Urothelium cell line (cell line): ENCODE data around the gene HOXA2.

ENCODE experiments used
- DNase-seq: peaks from one replicate; pipeline ENCODE4 v3.0.0; 2011; ENCODE audit warnings: low spot score, mixed read lengths
- FAIRE-seq: peaks from 2 replicates; lab custom pipeline; 2011; peaks lifted over from hg19 to GRCh38; lab: Jason Lieb, UNC

HOXA2 gene

GRCh38 chr7:27126596-27127327, 24.3 kb upstream of the HOXA2 start:
- DNase-seq (no peak), FAIRE-seq (no peak)

- DNase-seq = no peak
- no peak for FAIRE-seq
These were observed 23.5 kb upstream of the HOXA2 start for GRCh38 chr7:27125986-27126394.

GRCh38 chr7:27124902-27125689, 22.6 kb upstream of the HOXA2 start:
- DNase-seq (no peak), FAIRE-seq (no peak)

- DNase-seq (no peak), FAIRE-seq (no peak)
These were observed 21.8 kb upstream of the HOXA2 start for GRCh38 chr7:27124096-27124901.

- FAIRE-seq (no peak), DNase-seq (no peak)
These were observed 21.1 kb upstream of the HOXA2 start for GRCh38 chr7:27123477-27124053.

- FAIRE-seq = no peak
- no peak for DNase-seq
These were observed 20.6 kb upstream of the HOXA2 start for GRCh38 chr7:27123007-27123476.

GRCh38 chr7:27122077-27122910, 19.8 kb upstream of the HOXA2 start:
- no peak for FAIRE-seq
- no peak for DNase-seq

- no peak for FAIRE-seq
- no peak for DNase-seq
These were observed 19.2 kb upstream of the HOXA2 start for GRCh38 chr7:27121684-27122076.

GRCh38 chr7:27119412-27119911, 17.0 kb upstream of the HOXA2 start:
- DNase-seq (no peak), FAIRE-seq (no peak)

- FAIRE-seq (no peak), DNase-seq (no peak)
These were observed 16.1 kb upstream of the HOXA2 start for GRCh38 chr7:27118580-27118979.

GRCh38 chr7:27117887-27118491, 15.5 kb upstream of the HOXA2 start:
- DNase-seq (no peak), FAIRE-seq (no peak)

- no peak for DNase-seq
- no peak for FAIRE-seq
These were observed 14.7 kb upstream of the HOXA2 start for GRCh38 chr7:27116962-27117886.

GRCh38 chr7:27116031-27116961, 13.8 kb upstream of the HOXA2 start:
- FAIRE-seq (no peak), DNase-seq (no peak)

GRCh38 chr7:27115221-27116026, 12.9 kb upstream of the HOXA2 start:
- FAIRE-seq (peak; percentile 42), DNase-seq (peak; percentile 81)

GRCh38 chr7:27114881-27115220, 12.4 kb upstream of the HOXA2 start:
- DNase-seq (no peak), FAIRE-seq (no peak)

GRCh38 chr7:27113991-27114769, 11.7 kb upstream of the HOXA2 start:
- FAIRE-seq (peak; percentile 32), DNase-seq (peak; percentile 70)
